H1 (cell line): Measurements from ENCODE around the gene USH1C. TPM values are rescaled to one million over a fixed set of nuclear protein-coding genes. Genes with fewer than 3 reads are reported as not detected.

Experiments used
- CTCF ChIA-PET: fragments of 300-600 bp; sonication (Branson Sonifier 250); formaldehyde crosslinking; loops from one replicate; lab custom pipeline; 2021; ENCODE audit not compliant: partially characterized antibody; lab: Charles Lee
- POLR2A ChIA-PET: fragments of 300-600 bp; sonication (Branson Sonifier 250); formaldehyde crosslinking; loops from one replicate; lab custom pipeline; 2021; ENCODE audit warnings: inconsistent platforms; ENCODE audit not compliant: partially characterized antibody; lab: Charles Lee
- DNase-seq, 2 experiments: peaks; one replicate each; pipeline versions ENCODE4 v3.0.0 to v3.0.0-alpha.2; 2010 to 2022; ENCODE audit warnings: low spot score in 2 of 2, low read depth in 1 of 2, mixed read lengths in 1 of 2
- FAIRE-seq: peaks from 2 replicates; lab custom pipeline; 2011; peaks lifted over from hg19 to GRCh38; lab: Jason Lieb, UNC
- H2AFZ ChIP-seq: 2 replicates; pipeline ENCODE4 v1.8.1; 2012; ENCODE audit warnings: low read length, inconsistent platforms
- H2AK5ac ChIP-seq: 2 replicates; pipeline ENCODE4 v1.6.1; 2013; ENCODE audit warnings: low read depth, low read length
- H2BK120ac ChIP-seq: replicated peaks from 2 replicates; pipeline ENCODE3; 2013; ENCODE audit warnings: low read depth, low read length, inconsistent platforms
- H2BK12ac ChIP-seq: 2 replicates; pipeline ENCODE4 v1.6.1; 2013; ENCODE audit warnings: low read depth, low read length
- H2BK15ac ChIP-seq: 2 replicates; pipeline ENCODE4 v1.6.1; 2013; ENCODE audit warnings: low read length
- H2BK20ac ChIP-seq: 2 replicates; pipeline ENCODE4 v1.6.1; 2013; ENCODE audit warnings: low read length
- H2BK5ac ChIP-seq: 2 replicates; pipeline ENCODE4 v1.6.1; 2013; ENCODE audit warnings: low read depth, low read length
- H3K14ac ChIP-seq: 2 replicates; pipeline ENCODE4 v1.6.1; 2013; ENCODE audit warnings: inconsistent platforms; ENCODE audit not compliant: insufficient read length
- H3K18ac ChIP-seq: 2 replicates; pipeline ENCODE4 v1.6.1; 2013; ENCODE audit warnings: low read length; ENCODE audit errors: extremely low read depth
- H3K23ac ChIP-seq: 2 replicates; pipeline ENCODE4 v1.6.1; 2013; ENCODE audit warnings: inconsistent platforms; ENCODE audit not compliant: insufficient read length
- H3K23me2 ChIP-seq: 2 replicates; pipeline ENCODE4 v1.6.1; 2013; ENCODE audit warnings: low read depth, low read length
- H3K27ac ChIP-seq: 2 replicates; pipeline ENCODE4 v1.6.1; 2011; ENCODE audit warnings: low read depth, low read length, inconsistent platforms
- H3K27me3 ChIP-seq, 4 experiments: replicated peaks in 1 of 4; 1 replicate in 1 of 4; 2 replicates in 3 of 4; pipeline versions ENCODE4 v1.6.1 to v1.8.1; 2011 to 2013; ENCODE audit warnings: low read length in 3 of 4, mild to moderate bottlenecking in 3 of 4, inconsistent platforms in 2 of 4, mixed read lengths in 2 of 4, moderate library complexity in 1 of 4; ENCODE audit not compliant: control insufficient read depth in 3 of 4, insufficient read depth in 3 of 4; ENCODE audit errors: extremely low read depth in 1 of 4
- H3K36me3 ChIP-seq, 4 experiments: 2 replicates each; pipeline versions ENCODE4 v1.6.1 to v1.8.1; 2011 to 2013; ENCODE audit warnings: mild to moderate bottlenecking in 4 of 4, low read length in 3 of 4, moderate library complexity in 2 of 4, control low read depth in 1 of 4, inconsistent platforms in 1 of 4; ENCODE audit not compliant: insufficient read depth in 4 of 4, control insufficient read depth in 2 of 4
- H3K4ac ChIP-seq: replicated peaks from 2 replicates; pipeline ENCODE3; 2013; ENCODE audit warnings: low read length, low read depth, mixed read lengths, inconsistent platforms; ENCODE audit not compliant: insufficient read length
- H3K4me1 ChIP-seq, 4 experiments: replicated peaks in 1 of 4; 1 replicate in 1 of 4; 2 replicates in 3 of 4; pipeline versions ENCODE4 v1.6.1 to v1.8.1; 2011 to 2013; ENCODE audit warnings: low read length in 3 of 4, inconsistent platforms in 2 of 4, mixed read lengths in 1 of 4; ENCODE audit not compliant: insufficient read depth in 4 of 4, control insufficient read depth in 3 of 4
- H3K4me2 ChIP-seq, 2 experiments: 2 replicates each; pipeline versions ENCODE4 v1.6.1 to v1.8.1; 2011 to 2013; ENCODE audit warnings: low read depth in 2 of 2, low read length in 2 of 2, control low read depth in 1 of 2, inconsistent platforms in 1 of 2, mild to moderate bottlenecking in 1 of 2; ENCODE audit not compliant: insufficient read depth in 1 of 2
- H3K4me3 ChIP-seq, 4 experiments: fragments of 200-600, 300-600 bp in 1 of 4; sonication (generic), shearing (Covaris generic), sonication (Bioruptor Twin) in 1 of 4; 2 replicates each; pipeline versions ENCODE4 v1.5.1 to v1.8.1; 2011 to 2016; ENCODE audit warnings: low read length in 4 of 4, low read depth in 3 of 4, control low read depth in 2 of 4, inconsistent platforms in 2 of 4, mild to moderate bottlenecking in 2 of 4, mixed read lengths in 1 of 4, moderate library complexity in 1 of 4; ENCODE audit not compliant: insufficient read depth in 2 of 4; ENCODE audit errors: extremely low read depth in 1 of 4
- H3K56ac ChIP-seq: replicated peaks from 2 replicates; pipeline ENCODE3; 2013; ENCODE audit warnings: low read depth, mild to moderate bottlenecking, mixed read lengths, low read length, inconsistent platforms; ENCODE audit not compliant: insufficient read length
- H3K79me1 ChIP-seq: 2 replicates; pipeline ENCODE4 v1.6.1; 2013; ENCODE audit warnings: low read depth, low read length, control low read depth
- H3K79me2 ChIP-seq, 2 experiments: 2 replicates each; pipeline versions ENCODE4 v1.6.1 to v1.8.1; 2012 to 2013; ENCODE audit warnings: low read length in 2 of 2, mild to moderate bottlenecking in 2 of 2, inconsistent platforms in 1 of 2; ENCODE audit not compliant: insufficient read depth in 2 of 2, control insufficient read depth in 1 of 2
- H3K9ac ChIP-seq, 4 experiments: replicated peaks in 1 of 4; 1 replicate in 1 of 4; 2 replicates in 3 of 4; pipeline versions ENCODE4 v1.6.1 to v1.8.1; 2011 to 2013; ENCODE audit warnings: low read depth in 3 of 4, low read length in 3 of 4, control low read depth in 2 of 4, mild to moderate bottlenecking in 2 of 4, moderate library complexity in 2 of 4, inconsistent platforms in 1 of 4; ENCODE audit errors: extremely low read depth in 1 of 4
- H3K9me3 ChIP-seq, 2 experiments: 2 replicates each; pipeline versions ENCODE4 v1.6.1 to v1.8.1; 2012 to 2013; ENCODE audit warnings: mild to moderate bottlenecking in 2 of 2, moderate library complexity in 2 of 2, control low read depth in 1 of 2, inconsistent platforms in 1 of 2, low read depth in 1 of 2, low read length in 1 of 2, mixed read lengths in 1 of 2; ENCODE audit not compliant: insufficient read depth in 2 of 2
- H4K20me1 ChIP-seq, 2 experiments: replicated peaks in 1 of 2; 2 replicates each; pipeline versions ENCODE3 to v1.8.1; 2011 to 2013; ENCODE audit warnings: inconsistent platforms in 2 of 2, low read length in 2 of 2, mild to moderate bottlenecking in 1 of 2; ENCODE audit not compliant: insufficient read depth in 2 of 2, control insufficient read depth in 1 of 2
- H4K5ac ChIP-seq: 2 replicates; pipeline ENCODE4 v1.6.1; 2013; ENCODE audit warnings: low read length, low read depth, mixed read lengths, inconsistent platforms; ENCODE audit not compliant: insufficient read length
- H4K8ac ChIP-seq: 2 replicates; pipeline ENCODE4 v1.8.0; 2013; ENCODE audit warnings: mild to moderate bottlenecking, moderate library complexity, low read length, inconsistent platforms; ENCODE audit not compliant: insufficient read depth; ENCODE audit errors: extremely low read depth
- H4K91ac ChIP-seq: replicated peaks from 2 replicates; pipeline ENCODE3; 2013; ENCODE audit warnings: low read length, mixed read lengths, inconsistent platforms; ENCODE audit not compliant: insufficient read length
- ATF3 ChIP-seq: IDR thresholded peaks from 2 replicates; pipeline ENCODE4 v1.6.1; 2011; ENCODE audit warnings: low read depth, mild to moderate bottlenecking, low read length; ENCODE audit not compliant: insufficient read depth
- BCL11A ChIP-seq, 2 experiments: IDR thresholded peaks; one replicate each; pipeline ENCODE4 v1.6.1; 2011; ENCODE audit warnings: low read depth in 2 of 2, low read length in 2 of 2, mild to moderate bottlenecking in 2 of 2
- CBX5 ChIP-seq: fragments of 300-800, 300-1000 bp; sonication (generic); IDR thresholded peaks from 2 replicates; pipeline ENCODE4 v1.7.1; 2016; ENCODE audit warnings: antibody characterized with exemption, low read length, low read depth
- CHD2 ChIP-seq: IDR thresholded peaks from 2 replicates; pipeline ENCODE4 v1.6.1; 2012; ENCODE audit warnings: low read length, improper control_type of control experiment
- CREB1 ChIP-seq: IDR thresholded peaks from 2 replicates; pipeline ENCODE4 v1.6.1; 2012; ENCODE audit warnings: inconsistent platforms
- EP300 ChIP-seq, 2 experiments: IDR thresholded peaks; 1 replicate in 1 of 2; 2 replicates in 1 of 2; pipeline ENCODE4 v1.6.1; 2011 to 2012; ENCODE audit warnings: low read depth in 2 of 2, low read length in 2 of 2, mild to moderate bottlenecking in 2 of 2, borderline replicate concordance in 1 of 2, inconsistent platforms in 1 of 2, moderate library complexity in 1 of 2
- EZH2 ChIP-seq: fragments of 200-600 bp; sonication (generic); IDR thresholded peaks from 2 replicates; pipeline ENCODE4 v1.7.1; 2012; ENCODE audit warnings: low read depth, mild to moderate bottlenecking, moderate library complexity, low read length, inconsistent platforms; ENCODE audit not compliant: severe bottlenecking
- FOSL1 ChIP-seq: IDR thresholded peaks from 2 replicates; pipeline ENCODE4 v1.6.1; 2011; ENCODE audit warnings: mild to moderate bottlenecking, low read depth, low read length, moderate library complexity; ENCODE audit not compliant: insufficient read depth
- JUN ChIP-seq: IDR thresholded peaks from 2 replicates; pipeline ENCODE4 v1.6.1; 2011; ENCODE audit warnings: low read depth, mild to moderate bottlenecking, improper control_type of control experiment, low read length
- KDM1A ChIP-seq: fragments of 200-600, 300-600 bp; sonication (generic); IDR thresholded peaks from 2 replicates; pipeline ENCODE4 v1.7.1; 2016; ENCODE audit warnings: mild to moderate bottlenecking, low read length, borderline replicate concordance
- NRF1 ChIP-seq: IDR thresholded peaks from 2 replicates; pipeline ENCODE4 v1.6.1; 2011; ENCODE audit warnings: mild to moderate bottlenecking, low read depth, low read length, improper control_type of control experiment
- POLR2A ChIP-seq, 2 experiments: IDR thresholded peaks; 1 replicate in 1 of 2; 2 replicates in 1 of 2; pipeline ENCODE4 v1.6.1; 2011; ENCODE audit warnings: low read depth in 2 of 2, low read length in 2 of 2, mild to moderate bottlenecking in 2 of 2; ENCODE audit errors: control extremely low read depth in 1 of 2
- RFX5 ChIP-seq: IDR thresholded peaks from 2 replicates; pipeline ENCODE4 v1.6.1; 2011; ENCODE audit warnings: low read depth, low read length, improper control_type of control experiment, borderline replicate concordance
- SIRT6 ChIP-seq: IDR thresholded peaks from one replicate; pipeline ENCODE4 v1.7.1; 2012; ENCODE audit warnings: low read length, inconsistent platforms
- SRF ChIP-seq: IDR thresholded peaks from 2 replicates; pipeline ENCODE4 v1.6.1; 2011; ENCODE audit warnings: mild to moderate bottlenecking, low read depth, low read length, moderate library complexity
- WGBS, 2 experiments: shearing (Covaris generic) in 1 of 2; methylation state at CpG; one replicate each; pipeline versions ENCODE4 v1.1.6 to v1.1.7; 2013 to 2015; ENCODE audit warnings: low lambda C conversion rate in 2 of 2, mixed read lengths in 2 of 2, inconsistent platforms in 1 of 2, low coverage in 1 of 2, missing lambda C conversion rate in 1 of 2; ENCODE audit not compliant: insufficient replicate concordance in 2 of 2, insufficient coverage in 1 of 2, insufficient read length in 1 of 2; ENCODE audit errors: extremely low coverage in 1 of 2, missing lambda C conversion rate in 1 of 2; 5-methylcytosine and 5-hydroxymethylcytosine counted together
- polyA plus RNA-seq, 7 experiments: library from polyadenylated mRNA; depleted of rRNA in 3 of 7; stranded (reverse) in 5 of 7; unstranded in 2 of 7; fragments of >200 nt in 5 of 7; fragments of 200-250 nt in 2 of 7; gene quantifications; 1 replicate in 5 of 7; 2 replicates in 1 of 7; 4 replicates in 1 of 7; pipeline versions ENCODE4 v1.2.1 to v1.2.3, GENCODE V29; 2011 to 2013; ENCODE audit warnings: missing spikeins in 2 of 7, mixed read lengths in 2 of 7
- total RNA-seq: library from RNA; stranded (reverse); fragmentation: NEBNext Ultra II Directional; extraction: Animal tissue kit (Norgen Biotek cat#: 25700); gene quantifications from 2 replicates; pipeline ENCODE4 v1.2.1, GENCODE V29; 2021

Gene USH1C
- total and polyA plus RNA-seq, 2 of the 8 experiments (the other 6 are each of a cell fraction or from before 2014, with no cell fraction given): 1.3 to 1.6 TPM

DNA sequence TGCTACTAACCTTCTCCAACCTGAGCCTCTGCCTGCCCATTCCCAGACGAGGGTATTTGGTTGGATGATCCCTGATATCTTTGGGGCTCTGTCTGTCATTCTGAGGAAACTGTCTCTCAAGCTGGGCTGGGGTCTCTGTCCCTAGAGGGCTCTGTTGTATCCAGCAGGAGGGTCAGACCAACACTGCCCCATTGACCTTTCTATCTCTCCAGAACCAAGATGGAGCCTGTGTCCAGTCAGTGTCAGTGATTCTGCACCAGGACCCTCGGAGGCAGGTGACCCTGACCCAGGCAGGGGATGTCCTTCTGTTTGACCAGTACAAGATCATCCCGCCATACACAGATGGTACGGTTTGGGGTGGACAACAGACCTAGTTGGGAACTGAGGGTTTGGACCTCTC is 24.7 kb upstream of the USH1C start:
- H4K5ac ChIP-seq: no peak overlapping the region
- no peak overlapping the region for H3K27ac ChIP-seq
- peak overlapping the region; percentile 62 for H3K4ac ChIP-seq
- no peak overlapping the region for H2BK12ac ChIP-seq
- ChIA-PET POLR2A (no interaction called here), CTCF (interaction anchor here (1.0 to 1.4 kb wide), 2 partner anchors 7 to 10 kb away, joined by 3 to 4 read pairs; no protein-coding TSS in a partner anchor)
- no peak overlapping the region for H3K56ac ChIP-seq
- H3K4me3 ChIP-seq: no peak overlapping the region
- no peak overlapping the region for H3K14ac ChIP-seq
- H3K79me2 ChIP-seq: no peaks in the 10 kb centered on the region
- 88% methylated on average over 4 of the region's 4 CpGs; no CpG with 5 or more reads in 1 of the 2 experiments for WGBS, 2 experiments
- no peak overlapping the region for H2BK20ac ChIP-seq
- no peaks in the 10 kb centered on the region for H3K79me1 ChIP-seq
- FAIRE-seq (no peak), DNase-seq (peak in 1 of 2 experiments; percentile 24)
- H4K8ac ChIP-seq: no peak overlapping the region
- no peak overlapping the region for H3K18ac ChIP-seq
- no peaks in the 10 kb centered on the region for H3K4me1 ChIP-seq
- H4K91ac ChIP-seq: no peak overlapping the region
- no peak overlapping the region for H2AFZ ChIP-seq
- H3K4me2 ChIP-seq: no peak overlapping the region
- no peaks in the 10 kb centered on the region for H3K27me3 ChIP-seq
- no peaks in the 10 kb centered on the region for H3K36me3 ChIP-seq
- no peak overlapping the region for H3K9ac ChIP-seq
- no peaks in the 10 kb centered on the region for H3K23me2 ChIP-seq
- H2BK15ac ChIP-seq: no peak overlapping the region
- H2BK120ac ChIP-seq: no peak overlapping the region
- H2AK5ac ChIP-seq: no peak overlapping the region
- no peak overlapping the region for H3K23ac ChIP-seq
- peaks cover 0 to 9% of the 10 kb centered on the region in 2 experiments for H4K20me1 ChIP-seq
- no peak overlapping the region for H2BK5ac ChIP-seq
- H3K9me3 ChIP-seq: no peaks in the 10 kb centered on the region
- TF ChIP-seq JUN (no peak), POLR2A (IDR thresholded peaks at IDR 0.05; ENCODE audit: control extremely low read depth in 1 of 2, low read depth in 2 of 2, low read length in 2 of 2) (no peak), FOSL1 (no peak), CHD2 (no peak), CREB1 (no peak), EP300 (IDR thresholded peaks at IDR 0.05; ENCODE audit: borderline replicate concordance in 1 of 2, low read depth in 2 of 2, low read length in 2 of 2) (no peak), SRF (no peak), EZH2 (no peak), KDM1A (no peak), NRF1 (no peak), ATF3 (no peak), BCL11A (IDR thresholded peaks at IDR 0.05; ENCODE audit: low read depth in 2 of 2, low read length in 2 of 2) (no peak), RFX5 (no peak), CBX5 (no peak), SIRT6 (no peak)
